Skin epidermis (tissue), 12 donors: ENCODE measurements around the gene HOXB13.
"Not testable (repeated sequence)": the region's sequence is repeated elsewhere in the genome, so short reads cannot be mapped to it uniquely, and the experiment has no call there.

Experiments
- H3K27ac ChIP-seq, 21 experiments: fragments of 200-600 bp; sonication (generic) in 11 of 21; one replicate each; pipeline ENCODE4 v1.5.0; 2020; ENCODE audit warnings: mild to moderate bottlenecking in 3 of 21, inconsistent platforms in 2 of 21, moderate library complexity in 2 of 21
- H3K4me3 ChIP-seq, 7 experiments: fragments of 200-600 bp; sonication (generic) in 2 of 7; one replicate each; pipeline ENCODE4 v1.5.0; 2020; ENCODE audit warnings: inconsistent platforms in 2 of 7, mild to moderate bottlenecking in 2 of 7, moderate library complexity in 1 of 7

The HOXB13 gene

GRCh38 chr17:48718227-48718760 lies 10.3 kb downstream of the HOXB13 start:
- H3K27ac ChIP-seq: peak overlapping the region in 4 of 21 experiments; percentile 16 to 88 (median 70)
- no peak overlapping the region for H3K4me3 ChIP-seq

DNA sequence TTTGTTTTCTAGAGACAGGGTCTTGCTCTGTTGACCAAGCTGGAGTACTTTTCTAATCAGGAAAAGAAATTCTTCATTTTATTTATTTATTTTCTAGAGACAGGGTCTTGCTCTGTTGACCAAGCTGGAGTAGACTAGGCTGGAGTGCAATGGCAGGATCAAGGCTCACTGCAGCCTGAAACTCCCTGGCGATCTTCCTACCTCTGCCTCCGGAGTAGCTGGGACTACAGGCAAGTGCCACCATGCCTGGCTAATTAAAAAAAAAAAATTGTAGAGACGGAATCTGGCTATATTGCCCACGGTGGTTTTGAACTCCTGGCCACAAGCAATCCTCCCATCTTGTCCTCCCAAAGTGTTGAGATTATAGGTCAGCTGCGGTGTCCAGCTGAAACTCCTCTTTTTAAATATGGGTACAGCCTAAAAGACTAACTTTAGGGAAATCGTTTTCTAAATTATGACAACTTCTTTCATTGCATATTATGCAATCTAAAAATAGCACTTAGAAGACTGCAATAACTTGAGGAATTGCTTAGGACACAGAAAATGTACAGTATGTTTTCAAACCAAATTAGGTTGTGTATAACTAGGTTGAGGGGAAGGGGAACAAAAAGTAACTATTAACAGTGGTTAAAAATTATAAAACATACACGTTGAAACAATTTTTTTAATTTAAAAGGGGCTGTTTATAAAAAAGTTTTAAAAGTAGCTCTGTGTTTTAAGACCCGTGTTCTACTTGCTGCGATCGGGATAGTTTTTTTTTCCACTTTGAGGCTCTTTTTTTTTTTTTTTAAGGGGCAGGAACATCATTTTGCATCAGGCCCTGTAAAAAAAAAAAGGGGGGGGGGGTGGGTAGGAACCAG lies 11.0 kb downstream of the HOXB13 start:
- no peak overlapping the region for H3K4me3 ChIP-seq
- no peak overlapping the region for H3K27ac ChIP-seq

DNA sequence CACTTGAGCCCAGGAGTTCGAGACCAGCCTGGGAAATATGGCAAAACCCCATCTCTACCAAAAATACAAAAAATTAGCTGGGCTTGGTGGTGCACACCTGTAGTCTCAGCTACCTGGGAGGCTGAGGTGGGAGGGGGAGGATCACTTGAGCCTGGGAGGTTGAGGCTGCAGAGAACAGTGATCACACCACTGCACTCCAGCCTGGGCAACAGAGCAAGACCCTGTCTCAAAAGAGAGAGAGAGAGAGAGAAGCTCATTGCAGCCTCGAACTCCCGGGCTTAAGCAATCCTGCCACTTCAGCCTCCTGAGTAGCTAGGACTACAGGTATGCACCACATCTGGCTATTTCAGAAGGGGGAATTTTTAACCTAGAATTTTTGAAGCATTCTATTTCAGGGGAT lies 12.0 kb downstream of the HOXB13 start:
- H3K4me3 ChIP-seq, H3K27ac ChIP-seq: not testable (repeated sequence)

GRCh38 chr17:48715496-48716399 lies 12.8 kb downstream of the HOXB13 start:
- Histone ChIP-seq H3K27ac (no peak overlapping the region), H3K4me3 (no peak overlapping the region)

DNA sequence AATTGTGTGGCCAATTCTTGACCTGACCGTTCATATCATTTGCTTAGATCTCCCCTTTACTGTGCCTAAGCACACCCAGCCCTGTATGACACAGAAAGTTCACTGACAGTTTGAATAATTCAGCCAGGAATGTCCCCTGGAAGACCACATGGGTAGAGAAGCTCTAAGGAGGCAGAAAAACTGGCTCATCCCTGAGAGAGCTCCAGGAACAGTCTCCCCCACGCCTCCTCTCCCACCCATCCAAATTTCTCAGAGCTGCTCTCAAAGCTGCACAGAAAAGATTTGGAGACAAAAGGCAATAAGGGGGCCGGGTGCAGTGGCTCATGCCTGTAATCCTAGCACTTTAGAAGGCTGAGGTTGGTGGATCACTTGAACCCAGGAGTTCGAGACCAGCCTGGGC lies 17.4 kb downstream of the HOXB13 start:
- Histone ChIP-seq H3K4me3 (no peak overlapping the region), H3K27ac (no peak overlapping the region)

DNA sequence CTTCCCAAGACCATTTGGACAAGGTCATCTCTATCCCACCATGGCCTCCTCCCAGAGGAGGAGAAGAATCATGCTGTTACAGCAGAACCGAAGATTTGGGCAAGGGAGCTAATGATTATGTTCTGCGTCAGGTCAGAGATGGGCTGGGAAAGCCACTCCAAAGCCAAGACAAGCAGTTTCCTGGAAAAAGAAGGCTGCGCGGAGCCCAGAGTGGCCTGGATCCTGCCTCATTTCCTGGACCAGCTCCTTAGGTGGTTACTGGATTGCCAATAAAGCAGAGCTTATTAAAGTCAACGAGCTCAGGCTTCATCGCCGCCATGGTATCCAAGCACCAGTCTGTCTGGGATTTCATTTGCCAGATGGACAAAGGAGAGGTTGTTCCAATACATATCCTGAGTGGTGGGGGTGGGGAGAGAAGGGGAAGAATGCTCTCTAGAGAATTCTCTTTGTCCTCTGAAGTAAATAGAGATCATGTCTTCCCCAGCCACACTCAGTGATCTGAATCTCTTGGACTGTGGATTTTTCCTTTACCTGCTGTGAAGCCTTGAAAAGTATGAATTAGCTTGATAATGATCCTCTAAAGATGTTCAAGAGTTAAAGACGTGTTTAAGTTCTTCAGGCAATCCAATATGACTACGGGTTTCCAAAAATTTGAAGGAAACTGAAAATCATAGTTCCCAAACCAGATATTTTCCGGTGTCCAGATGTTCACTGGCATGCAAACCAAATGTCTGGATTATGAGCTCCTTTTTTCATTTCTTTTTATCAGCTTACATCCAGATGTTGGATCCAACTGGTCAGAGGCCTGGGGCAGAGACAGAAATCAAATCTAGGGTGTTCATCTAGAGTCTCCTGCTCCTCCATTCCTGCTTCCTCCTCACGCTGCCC lies 23.9 kb downstream of the HOXB13 start:
- no peak overlapping the region for H3K4me3 ChIP-seq
- H3K27ac ChIP-seq: peak overlapping the region in 2 of 21 experiments; percentile 13 to 35

DNA sequence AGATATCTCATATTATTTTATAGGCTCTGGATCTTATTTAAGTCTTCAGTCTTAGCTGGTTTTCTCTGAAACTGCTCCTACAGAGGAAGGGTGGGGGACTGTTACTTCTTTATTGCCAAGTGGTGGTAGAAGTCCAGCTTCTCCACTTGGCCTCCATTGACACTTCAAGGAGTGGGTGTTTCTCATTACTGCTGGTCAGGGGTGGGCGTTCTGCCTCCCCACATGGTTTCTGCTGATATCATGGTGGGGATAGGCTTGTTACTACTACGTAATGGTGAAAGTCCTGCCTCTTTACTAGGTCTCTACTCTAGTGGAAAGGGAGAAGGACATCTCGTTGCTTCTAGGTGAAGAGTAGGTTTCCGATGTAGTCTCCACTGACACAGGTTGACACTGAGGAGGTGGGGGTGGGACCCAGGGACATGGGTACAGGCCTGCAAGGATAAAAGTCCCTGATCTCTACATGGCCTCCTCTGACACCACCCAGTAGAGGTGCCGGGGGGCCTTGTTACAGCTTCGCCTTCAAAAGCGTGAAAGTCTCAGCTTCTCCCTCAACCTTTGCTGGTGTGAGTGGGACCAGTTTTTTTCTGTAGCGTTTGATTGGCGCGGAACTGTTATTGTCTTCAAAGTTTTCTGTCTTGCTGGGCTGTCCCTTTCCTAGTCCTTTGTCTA lies 26.6 kb downstream of the HOXB13 start:
- H3K27ac ChIP-seq: no peak overlapping the region
- H3K4me3 ChIP-seq: no peak overlapping the region

- no peak overlapping the region for H3K4me3 ChIP-seq
- H3K27ac ChIP-seq: peak overlapping the region in 1 of 21 experiments; percentile 20
Measured at GRCh38 chr17:48693178-48693577, 35.4 kb downstream of the HOXB13 start.

DNA sequence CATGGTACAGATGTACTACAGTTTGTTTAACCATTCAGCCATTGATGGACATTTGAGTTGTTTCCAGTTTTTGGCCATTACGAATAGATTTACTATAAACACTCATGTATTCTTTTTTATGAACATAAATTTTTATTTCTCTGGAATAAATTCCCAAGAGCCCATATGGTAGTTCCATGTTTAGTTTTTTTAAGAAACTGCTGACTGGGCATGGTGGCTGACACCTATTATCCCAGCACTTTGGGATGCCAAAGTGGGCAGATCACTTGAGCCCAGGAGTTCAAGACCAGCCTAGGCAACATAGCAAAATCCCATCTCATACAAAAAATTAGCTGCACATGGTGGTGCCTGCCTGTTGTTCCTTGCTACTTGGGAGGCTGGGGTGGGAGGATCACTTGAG lies 36.5 kb downstream of the HOXB13 start:
- H3K27ac ChIP-seq: no peak overlapping the region

GRCh38 chr17:48690655-48691054 lies 37.9 kb downstream of the HOXB13 start:
- Histone ChIP-seq H3K27ac (no peak overlapping the region), H3K4me3 (no peak overlapping the region)

More for the DNA sequence above, 36.5 kb downstream of the HOXB13 start:
- no peak overlapping the region for H3K4me3 ChIP-seq

DNA sequence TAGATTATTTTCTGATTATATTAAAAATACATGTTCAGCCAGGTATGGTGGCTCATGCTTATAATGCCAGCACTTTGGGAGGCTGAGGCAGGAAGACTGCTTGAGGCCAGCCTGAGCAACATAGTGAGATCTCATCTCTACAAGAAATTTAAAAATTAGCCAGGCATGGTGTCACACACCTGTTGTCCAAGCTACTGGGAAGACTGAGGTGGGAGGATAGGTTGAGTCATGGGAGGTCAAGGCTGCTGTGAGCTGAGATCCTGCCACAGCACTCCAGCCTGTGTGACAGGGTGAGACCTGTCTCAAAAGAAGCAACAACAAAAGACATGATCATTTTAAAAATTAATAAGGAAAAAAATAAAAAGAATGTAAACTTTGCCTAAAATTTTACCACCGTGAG lies 46.9 kb downstream of the HOXB13 start:
- H3K27ac ChIP-seq: no peak overlapping the region
- H3K4me3 ChIP-seq: no peak overlapping the region

- no peak overlapping the region for H3K4me3 ChIP-seq
- H3K27ac ChIP-seq: no peak overlapping the region
Measured at GRCh38 chr17:48679385-48680096, 49.0 kb downstream of the HOXB13 start.

DNA sequence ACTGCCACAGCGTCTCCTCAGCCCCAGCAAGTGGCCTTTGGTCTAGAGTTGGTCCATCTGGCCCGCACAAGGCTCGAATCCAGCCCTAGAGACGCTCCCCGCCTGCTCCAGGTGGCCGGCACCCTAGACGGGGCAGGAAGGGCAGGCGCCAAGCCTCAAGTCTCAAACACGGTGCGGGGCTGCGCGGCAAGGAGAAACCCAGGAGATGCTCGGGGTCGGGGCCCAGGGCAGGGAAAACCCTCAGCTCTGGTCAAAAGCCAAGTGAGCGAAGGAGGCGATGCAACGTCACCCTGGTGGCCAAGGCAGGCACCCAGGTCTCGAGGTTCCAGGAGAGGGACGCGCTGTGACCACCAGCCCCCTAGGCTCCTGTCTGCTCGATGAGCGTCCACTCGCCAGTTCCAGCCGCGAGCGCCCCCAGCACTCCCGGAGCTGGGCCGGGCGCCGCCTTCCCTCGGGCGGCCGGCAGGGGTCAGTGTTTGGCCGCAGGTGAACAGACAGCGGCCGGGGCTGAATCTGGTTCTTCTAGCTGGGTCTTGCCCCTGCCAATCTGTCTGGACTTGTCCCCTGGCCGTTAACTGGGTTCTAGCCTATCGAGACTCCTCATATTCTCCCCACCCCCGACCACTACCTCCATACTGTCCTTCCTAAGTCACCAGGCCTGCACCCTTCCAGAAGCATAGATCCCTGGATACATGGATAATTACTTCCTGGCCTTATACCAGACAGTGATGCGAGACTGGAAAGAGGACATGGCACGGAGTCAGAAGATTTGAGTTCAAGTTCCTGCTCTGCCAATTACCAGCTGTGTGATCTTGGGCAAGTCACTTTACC lies 50.2 kb downstream of the HOXB13 start:
- no peak overlapping the region for H3K4me3 ChIP-seq
- no peak overlapping the region for H3K27ac ChIP-seq

GRCh38 chr17:48676963-48677558 lies 51.5 kb downstream of the HOXB13 start:
- no peak overlapping the region for H3K4me3 ChIP-seq
- H3K27ac ChIP-seq: no peak overlapping the region
